WTC11 (cell line): ENCODE measurements around the gene RSPH9.

Experiments used
- CTCF ChIP-seq: fragments of 200-600 bp; IDR thresholded peaks from 2 replicates; pipeline ENCODE4 v1.8.0; 2022; ENCODE audit warnings: antibody characterized with exemption
- NFYB ChIP-seq: sonication (generic); formaldehyde crosslinking; conservative IDR thresholded peaks from 2 replicates; pipeline ENCODE4 v1.8.0; 2022; ENCODE audit warnings: low read depth, missing genetic modification reagents
- NR1H2 ChIP-seq: sonication (generic); formaldehyde crosslinking; IDR thresholded peaks from 2 replicates; pipeline ENCODE4 v1.9.0; 2021; ENCODE audit warnings: mild to moderate bottlenecking, moderate library complexity, missing genetic modification reagents
- USF2 ChIP-seq: sonication (generic); formaldehyde crosslinking; IDR thresholded peaks from 2 replicates; pipeline ENCODE4 v1.8.1; 2023; ENCODE audit warnings: mild to moderate bottlenecking, missing genetic modification reagents, moderate library complexity
- TF ChIP-seq, protein P1 (sequence below): sonication (generic); formaldehyde crosslinking; IDR thresholded peaks from 2 replicates; pipeline ENCODE4 v1.8.1; 2023; ENCODE audit warnings: mild to moderate bottlenecking, moderate library complexity, missing genetic modification reagents
- TF ChIP-seq, protein P2 (sequence below): fragments of 250-450 bp; sonication (Bioruptor Pico); IDR thresholded peaks from 2 replicates; pipeline ENCODE4 v1.9.0; 2021; ENCODE audit warnings: mild to moderate bottlenecking
- TF ChIP-seq, protein P3 (sequence below): sonication (generic); formaldehyde crosslinking; IDR thresholded peaks from 2 replicates; pipeline ENCODE4 v1.8.0; 2022; ENCODE audit warnings: mild to moderate bottlenecking, missing genetic modification reagents

- TF ChIP-seq NFYB (CRISPR knock-in tag) (no peak), CTCF (no peak), USF2 (CRISPR knock-in tag) (no peak), NR1H2 (CRISPR knock-in tag) (no peak)
- TF ChIP-seq, protein P1, sequence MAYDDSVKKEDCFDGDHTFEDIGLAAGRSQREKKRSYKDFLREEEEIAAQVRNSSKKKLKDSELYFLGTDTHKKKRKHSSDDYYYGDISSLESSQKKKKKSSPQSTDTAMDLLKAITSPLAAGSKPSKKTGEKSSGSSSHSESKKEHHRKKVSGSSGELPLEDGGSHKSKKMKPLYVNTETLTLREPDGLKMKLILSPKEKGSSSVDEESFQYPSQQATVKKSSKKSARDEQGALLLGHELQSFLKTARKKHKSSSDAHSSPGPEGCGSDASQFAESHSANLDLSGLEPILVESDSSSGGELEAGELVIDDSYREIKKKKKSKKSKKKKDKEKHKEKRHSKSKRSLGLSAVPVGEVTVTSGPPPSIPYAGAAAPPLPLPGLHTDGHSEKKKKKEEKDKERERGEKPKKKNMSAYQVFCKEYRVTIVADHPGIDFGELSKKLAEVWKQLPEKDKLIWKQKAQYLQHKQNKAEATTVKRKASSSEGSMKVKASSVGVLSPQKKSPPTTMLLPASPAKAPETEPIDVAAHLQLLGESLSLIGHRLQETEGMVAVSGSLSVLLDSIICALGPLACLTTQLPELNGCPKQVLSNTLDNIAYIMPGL (CRISPR knock-in tag): no peak
- TF ChIP-seq, protein P2, sequence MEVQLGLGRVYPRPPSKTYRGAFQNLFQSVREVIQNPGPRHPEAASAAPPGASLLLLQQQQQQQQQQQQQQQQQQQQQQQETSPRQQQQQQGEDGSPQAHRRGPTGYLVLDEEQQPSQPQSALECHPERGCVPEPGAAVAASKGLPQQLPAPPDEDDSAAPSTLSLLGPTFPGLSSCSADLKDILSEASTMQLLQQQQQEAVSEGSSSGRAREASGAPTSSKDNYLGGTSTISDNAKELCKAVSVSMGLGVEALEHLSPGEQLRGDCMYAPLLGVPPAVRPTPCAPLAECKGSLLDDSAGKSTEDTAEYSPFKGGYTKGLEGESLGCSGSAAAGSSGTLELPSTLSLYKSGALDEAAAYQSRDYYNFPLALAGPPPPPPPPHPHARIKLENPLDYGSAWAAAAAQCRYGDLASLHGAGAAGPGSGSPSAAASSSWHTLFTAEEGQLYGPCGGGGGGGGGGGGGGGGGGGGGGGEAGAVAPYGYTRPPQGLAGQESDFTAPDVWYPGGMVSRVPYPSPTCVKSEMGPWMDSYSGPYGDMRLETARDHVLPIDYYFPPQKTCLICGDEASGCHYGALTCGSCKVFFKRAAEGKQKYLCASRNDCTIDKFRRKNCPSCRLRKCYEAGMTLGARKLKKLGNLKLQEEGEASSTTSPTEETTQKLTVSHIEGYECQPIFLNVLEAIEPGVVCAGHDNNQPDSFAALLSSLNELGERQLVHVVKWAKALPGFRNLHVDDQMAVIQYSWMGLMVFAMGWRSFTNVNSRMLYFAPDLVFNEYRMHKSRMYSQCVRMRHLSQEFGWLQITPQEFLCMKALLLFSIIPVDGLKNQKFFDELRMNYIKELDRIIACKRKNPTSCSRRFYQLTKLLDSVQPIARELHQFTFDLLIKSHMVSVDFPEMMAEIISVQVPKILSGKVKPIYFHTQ (CRISPR knock-in tag): no peak
- TF ChIP-seq, protein P3, sequence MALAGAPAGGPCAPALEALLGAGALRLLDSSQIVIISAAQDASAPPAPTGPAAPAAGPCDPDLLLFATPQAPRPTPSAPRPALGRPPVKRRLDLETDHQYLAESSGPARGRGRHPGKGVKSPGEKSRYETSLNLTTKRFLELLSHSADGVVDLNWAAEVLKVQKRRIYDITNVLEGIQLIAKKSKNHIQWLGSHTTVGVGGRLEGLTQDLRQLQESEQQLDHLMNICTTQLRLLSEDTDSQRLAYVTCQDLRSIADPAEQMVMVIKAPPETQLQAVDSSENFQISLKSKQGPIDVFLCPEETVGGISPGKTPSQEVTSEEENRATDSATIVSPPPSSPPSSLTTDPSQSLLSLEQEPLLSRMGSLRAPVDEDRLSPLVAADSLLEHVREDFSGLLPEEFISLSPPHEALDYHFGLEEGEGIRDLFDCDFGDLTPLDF (CRISPR knock-in tag): no peak
These were observed 50.6 kb downstream of the RSPH9 start for GRCh38 chr6:43695215-43695966.
